PFSK-1 (cell line): Measurements from ENCODE around the gene SASH1.

Experiments
- POLR2AphosphoS5 ChIP-seq: IDR thresholded peaks from 2 replicates; pipeline ENCODE4 v1.6.1; 2012; ENCODE audit warnings: low read depth, mild to moderate bottlenecking, control low read depth, low read length, moderate library complexity
- SIN3A ChIP-seq: IDR thresholded peaks from 2 replicates; pipeline ENCODE4 v1.6.1; 2012; ENCODE audit warnings: mild to moderate bottlenecking, low read length, moderate library complexity, borderline replicate concordance; ENCODE audit not compliant: insufficient read depth

DNA sequence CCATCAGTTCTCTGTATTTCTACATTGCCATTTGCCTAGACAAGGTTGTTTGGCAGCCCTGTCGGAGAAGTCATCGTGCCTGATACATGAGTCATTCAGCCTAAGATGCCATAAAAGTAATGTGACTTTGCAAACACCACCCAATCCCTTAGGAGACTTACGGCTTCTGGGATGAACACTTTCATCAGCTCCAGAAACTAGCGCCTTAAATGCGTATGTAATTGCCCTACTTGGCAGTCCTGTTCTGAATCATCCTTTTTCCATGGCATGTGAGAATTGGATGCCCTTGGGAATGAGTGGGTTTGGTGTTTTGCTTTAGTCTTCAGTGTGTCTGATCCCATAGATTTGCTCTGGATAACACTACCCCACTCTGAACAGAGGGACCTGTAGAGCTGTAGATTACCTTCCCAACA is 158.5 kb downstream of the SASH1 start:
- TF ChIP-seq POLR2AphosphoS5 (no peak), SIN3A (no peak)
